Measurements from ENCODE around the gene DDX51.

DNA sequence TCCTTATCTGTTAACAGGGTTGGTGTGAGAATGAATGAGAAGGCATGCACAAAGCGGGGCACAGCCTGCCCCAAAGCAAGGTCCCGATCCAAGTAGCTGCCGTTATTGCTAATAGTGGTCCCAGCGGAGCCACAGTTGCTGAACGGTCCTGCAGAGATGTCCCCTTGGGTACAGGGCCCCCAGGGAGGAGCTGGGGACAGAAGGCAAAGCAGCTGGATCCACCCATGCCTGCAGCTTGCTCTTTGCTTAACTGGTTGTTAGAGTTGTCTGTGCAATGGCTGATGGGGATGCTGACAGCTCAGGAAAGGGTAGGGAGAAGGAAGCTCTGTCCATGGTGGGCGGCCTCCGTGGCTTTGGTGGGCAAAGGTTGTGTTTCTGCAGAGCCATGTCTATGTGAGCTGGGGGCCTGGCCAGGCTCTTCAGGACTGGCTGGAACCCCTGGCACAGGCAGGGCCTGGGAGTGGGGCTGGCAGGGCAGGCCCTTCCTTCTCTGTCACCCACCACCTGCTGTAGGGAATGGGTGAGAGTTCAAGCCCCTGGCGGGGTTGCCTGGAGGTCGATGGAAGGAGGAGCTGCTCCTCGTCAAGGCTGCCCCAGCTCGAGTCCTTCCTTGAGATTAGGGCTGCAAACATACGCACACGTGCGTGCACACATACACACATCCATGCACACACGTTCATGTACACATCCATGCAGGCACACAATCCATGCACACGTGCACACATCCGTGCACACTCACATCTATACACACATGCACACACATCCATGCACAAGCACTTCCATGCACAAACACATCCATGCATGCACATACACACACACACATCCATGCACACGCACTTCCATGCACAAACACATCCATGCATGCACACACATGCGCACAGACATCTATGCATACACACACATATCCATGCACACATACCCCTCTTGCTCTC is 35.6 kb upstream of the DDX51 start:
- TF ChIP-seq CTCF (conservative IDR thresholded peaks at IDR 0.05; ENCODE audit: low read depth in 2 of 2) (no peak), CREB1 (CRISPR knock-in tag; IDR thresholded peaks at IDR 0.05; ENCODE audit: low read depth) (no peak), EZH2 (IDR thresholded peaks at IDR 0.05; ENCODE audit: low read depth, unreplicated experiment) (no peak)

Measured in GM23338 (cell line).